Body of pancreas (tissue), 4 donors: ENCODE data around the gene TASOR. TPM values are rescaled to one million over a fixed set of nuclear protein-coding genes. Genes with fewer than 3 reads are reported as not detected.

Source experiments
- ATAC-seq: fragments of 150-250 bp; one replicate; pipeline ENCODE4 v1.9.1; 2016
- DNase-seq, 4 donors: peaks; one replicate each; pipeline ENCODE4 v3.0.0-alpha.2; 2019
- H3K27ac ChIP-seq, 4 donors: fragments of 200-600 bp; sonication (generic); 1 replicate in 3 of 4; 2 replicates in 1 of 4; pipeline versions ENCODE4 v1.5.1 to v1.6.1; 2016 to 2019; ENCODE audit warnings: mild to moderate bottlenecking in 1 of 4, mixed read lengths in 1 of 4, moderate library complexity in 1 of 4
- H3K27me3 ChIP-seq, 2 donors: fragments of 200-600 bp; sonication (generic); one replicate each; pipeline ENCODE4 v1.6.0; 2016; ENCODE audit warnings: mild to moderate bottlenecking in 1 of 2
- H3K36me3 ChIP-seq, 2 donors: fragments of 200-600 bp; sonication (generic); replicated peaks in 1 of 2; 2 replicates each; pipeline ENCODE4 v1.5.1; 2016; ENCODE audit warnings: low read depth in 2 of 2; ENCODE audit not compliant: insufficient read depth in 1 of 2
- H3K4me1 ChIP-seq: fragments of 200-600 bp; sonication (generic); one replicate; pipeline ENCODE4 v1.6.0; 2016
- H3K4me3 ChIP-seq, 2 donors: fragments of 200-600 bp; sonication (generic); 1 replicate in 1 of 2; 2 replicates in 1 of 2; pipeline ENCODE4 v1.5.1; 2016 to 2019
- H3K9me3 ChIP-seq, 3 donors: fragments of 200-600 bp; sonication (generic); 1 replicate in 2 of 3; 2 replicates in 1 of 3; pipeline ENCODE4 v1.5.1; 2016
- CTCF ChIP-seq, 7 experiments: fragments of 450-650 bp in 4 of 7; fragments of 200-600 bp in 3 of 7; sonication (generic) in 3 of 7; IDR thresholded peaks; one replicate each; pipeline ENCODE4 v1.5.1; 2016 to 2019; ENCODE audit warnings: antibody characterized with exemption in 7 of 7
- POLR2A ChIP-seq, 3 donors: fragments of 450-650 bp; IDR thresholded peaks; one replicate each; pipeline ENCODE4 v1.6.1; 2016; ENCODE audit warnings: antibody characterized with exemption in 3 of 3, mild to moderate bottlenecking in 2 of 3
- WGBS, 2 donors: methylation state at CpG; one replicate each; pipeline ENCODE4 v1.1.5; 2017; 5-methylcytosine and 5-hydroxymethylcytosine counted together
- intact Hi-C: fragments of 100-400 bp; cut with DNase I; formaldehyde crosslinking; loops from one replicate; pipeline ENCODE4 v1.15.1; 2023
- total RNA-seq, 2 donors: library from RNA; depleted of rRNA; stranded (reverse); fragments of >200 nt; gene quantifications; one replicate each; pipeline ENCODE4 v1.1.0, GENCODE V29; 2016

TASOR gene
- total RNA-seq, 2 donors from 2014 or later: 28.7 to 55.0 TPM

GRCh38 chr3:56688191-56688590, 5.1 kb upstream of the TASOR start:
- H3K4me3 ChIP-seq: no peak overlapping the region
- WGBS, 2 donors: 78 to 79% methylated on average over 1 of the region's 1 CpG
- no peaks in the 10 kb centered on the region for H3K27me3 ChIP-seq
- no peak for DNase-seq
- no peaks in the 10 kb centered on the region for H3K9me3 ChIP-seq
- intact Hi-C loops: no loop called here
- TF ChIP-seq CTCF (IDR thresholded peaks at IDR 0.05) (no peak), POLR2A (IDR thresholded peaks at IDR 0.05) (no peak)
- H3K36me3 ChIP-seq: no peaks in the 10 kb centered on the region
- ATAC-seq: no peak
- H3K4me1 ChIP-seq: peaks cover 5% of the 10 kb centered on the region
- no peak overlapping the region for H3K27ac ChIP-seq

- TF ChIP-seq CTCF (IDR thresholded peaks at IDR 0.05) (no peak), POLR2A (IDR thresholded peaks at IDR 0.05) (no peak)
- H3K4me1 ChIP-seq: peaks cover 28% of the 10 kb centered on the region
- H3K27me3 ChIP-seq: no peaks in the 10 kb centered on the region
- intact Hi-C loops: no loop called here
- no peaks in the 10 kb centered on the region for H3K9me3 ChIP-seq
- DNase-seq (no peak), ATAC-seq (no peak)
- no peaks in the 10 kb centered on the region for H3K36me3 ChIP-seq
- no peak overlapping the region for H3K27ac ChIP-seq
- 83 to 86% methylated on average over 13 of the region's 13 CpGs for WGBS, 2 donors
- H3K4me3 ChIP-seq: no peak overlapping the region
These were observed 964 bp upstream of the TASOR start for GRCh38 chr3:56684029-56684428.

- peaks cover 28% of the 10 kb centered on the region for H3K4me1 ChIP-seq
- ATAC-seq (peak; percentile 74), DNase-seq (peak; percentile 74 to 79 (median 77))
- H3K27me3 ChIP-seq: no peaks in the 10 kb centered on the region
- intact Hi-C loops: no loop called here
- H3K4me3 ChIP-seq: peak overlapping the region; percentile 76
- no peaks in the 10 kb centered on the region for H3K9me3 ChIP-seq
- H3K36me3 ChIP-seq: no peaks in the 10 kb centered on the region
- peak overlapping the region; percentile 97 to 100 (median 98) for H3K27ac ChIP-seq
- 0 to 1% methylated on average over 15 to 58 of the region's 58 CpGs for WGBS, 2 donors
- peak in 2 of 7 experiments; percentile 1 to 16 for TF ChIP-seq CTCF (IDR thresholded peaks at IDR 0.05)
- peak; percentile 46 to 84 (median 82) for TF ChIP-seq POLR2A (IDR thresholded peaks at IDR 0.05)
These were observed 473 bp downstream of the TASOR start for GRCh38 chr3:56682462-56683121.

GRCh38 chr3:56681984-56682461, 1.0 kb downstream of the TASOR start:
- DNase-seq (no peak), ATAC-seq (no peak)
- no peak for TF ChIP-seq CTCF (IDR thresholded peaks at IDR 0.05)
- TF ChIP-seq POLR2A (IDR thresholded peaks at IDR 0.05): no peak
- intact Hi-C loops: no loop called here
- Histone ChIP-seq H3K27me3 (no peaks in the 10 kb centered on the region), H3K4me1 (peaks cover 28% of the 10 kb centered on the region), H3K36me3 (no peaks in the 10 kb centered on the region), H3K4me3 (peak overlapping the region; percentile 76), H3K9me3 (no peaks in the 10 kb centered on the region), H3K27ac (peak overlapping the region; percentile 97 to 100 (median 98))
- WGBS, 2 donors: 9 to 10% methylated on average over 8 to 10 of the region's 10 CpGs

- TF ChIP-seq CTCF (IDR thresholded peaks at IDR 0.05): no peak
- intact Hi-C loops: no loop called here
These were observed 2.9 kb downstream of the TASOR start for GRCh38 chr3:56680054-56680580.

More at GRCh38 chr3:56680054-56680580, 2.9 kb downstream of the TASOR start:
- H3K36me3 ChIP-seq: no peaks in the 10 kb centered on the region
- ATAC-seq (no peak), DNase-seq (no peak)
- H3K4me1 ChIP-seq: peaks cover 28% of the 10 kb centered on the region
- no peaks in the 10 kb centered on the region for H3K9me3 ChIP-seq
- H3K4me3 ChIP-seq: no peak overlapping the region
- H3K27ac ChIP-seq: no peak overlapping the region
- no peaks in the 10 kb centered on the region for H3K27me3 ChIP-seq
